HepG2 (cell line): Measurements from ENCODE around the gene GCNT2. TPM values are rescaled to one million over a fixed set of nuclear protein-coding genes. Genes with fewer than 3 reads are reported as not detected.

Experiments
- HNF1A ChIP-seq, 2 experiments: sonication (generic) in 1 of 2; formaldehyde crosslinking in 1 of 2; IDR thresholded peaks; 2 replicates each; pipeline versions ENCODE4 v1.4.0 to v1.6.1; 2016 to 2020; ENCODE audit warnings: borderline replicate concordance in 1 of 2, low read depth in 1 of 2, mild to moderate bottlenecking in 1 of 2, missing genetic modification reagents in 1 of 2
- ISL2 ChIP-seq: sonication (generic); formaldehyde crosslinking; IDR thresholded peaks from 2 replicates; pipeline ENCODE4 v1.5.0; 2020; ENCODE audit warnings: missing genetic modification reagents
- MTA3 ChIP-seq: sonication (generic); formaldehyde crosslinking; IDR thresholded peaks from 2 replicates; pipeline ENCODE4 v1.4.0; 2020; ENCODE audit warnings: missing genetic modification reagents
- NFE2L2 ChIP-seq: fragments of 150-350 bp; IDR thresholded peaks from 2 replicates; pipeline ENCODE4 v1.6.1; 2014; ENCODE audit warnings: low read length
- SALL1 ChIP-seq: sonication (generic); formaldehyde crosslinking; IDR thresholded peaks from 2 replicates; pipeline ENCODE4 v1.8.0; 2022; ENCODE audit warnings: mild to moderate bottlenecking, missing genetic modification reagents
- SATB2 ChIP-seq: sonication (generic); formaldehyde crosslinking; IDR thresholded peaks from 2 replicates; pipeline ENCODE4 v1.5.0; 2020; ENCODE audit warnings: missing genetic modification reagents
- SIX4 ChIP-seq: sonication (generic); formaldehyde crosslinking; IDR thresholded peaks from 2 replicates; pipeline ENCODE4 v1.4.0; 2020; ENCODE audit warnings: missing genetic modification reagents
- SP5 ChIP-seq: IDR thresholded peaks from 2 replicates; pipeline ENCODE4 v1.6.1; 2016; ENCODE audit warnings: low read depth, borderline replicate concordance
- TIGD3 ChIP-seq: sonication (generic); formaldehyde crosslinking; IDR thresholded peaks from 2 replicates; pipeline ENCODE4 v1.5.1; 2020; ENCODE audit warnings: mild to moderate bottlenecking, missing genetic modification reagents, borderline replicate concordance
- ZBTB49 ChIP-seq: sonication (generic); formaldehyde crosslinking; IDR thresholded peaks from 2 replicates; pipeline ENCODE4 v1.4.0; 2020; ENCODE audit warnings: missing genetic modification reagents, borderline replicate concordance
- ZNF138 ChIP-seq: sonication (generic); formaldehyde crosslinking; IDR thresholded peaks from 2 replicates; pipeline ENCODE4 v1.5.0; 2020; ENCODE audit warnings: mild to moderate bottlenecking, low read depth, missing genetic modification reagents
- ZNF674 ChIP-seq: sonication (generic); formaldehyde crosslinking; IDR thresholded peaks from 2 replicates; pipeline ENCODE4 v1.5.0; 2020; ENCODE audit warnings: low read depth, mild to moderate bottlenecking, missing genetic modification reagents
- ZNF747 ChIP-seq: sonication (generic); formaldehyde crosslinking; IDR thresholded peaks from 2 replicates; pipeline ENCODE4 v1.8.1; 2023; ENCODE audit warnings: missing genetic modification reagents, mild to moderate bottlenecking, borderline replicate concordance
- ZNF773 ChIP-seq: sonication (generic); formaldehyde crosslinking; IDR thresholded peaks from 2 replicates; pipeline ENCODE4 v1.4.0; 2020; ENCODE audit warnings: missing genetic modification reagents, borderline replicate concordance
- polyA plus RNA-seq, 8 experiments: library from polyadenylated mRNA; depleted of rRNA in 3 of 8; stranded (reverse) in 7 of 8; unstranded in 1 of 8; fragments of >200 nt; fragmentation: Illumina TruSeq in 4 of 8; extraction: Trizol in 4 of 8; gene quantifications; 2 replicates each; pipeline versions ENCODE4 v1.2.1 to v1.2.3, GENCODE V29; 2011 to 2016; ENCODE audit warnings: low read depth in 4 of 8, missing spikeins in 1 of 8, mixed read lengths in 1 of 8; ENCODE audit not compliant: insufficient read depth in 1 of 8
- total RNA-seq, 5 experiments: library from RNA; depleted of rRNA; stranded (reverse); fragments of >200 nt; fragmentation: Illumina TruSeq; extraction: Trizol; gene quantifications; 2 replicates each; pipeline ENCODE4 v1.2.3, GENCODE V29; 2016; ENCODE audit warnings: low read depth in 1 of 5
- TF ChIP-seq, protein P1 (sequence below): sonication (generic); formaldehyde crosslinking; IDR thresholded peaks from 2 replicates; pipeline ENCODE4 v1.5.1; 2020; ENCODE audit warnings: missing genetic modification reagents, mild to moderate bottlenecking, borderline replicate concordance
- TF ChIP-seq, protein P2 (sequence below): conservative IDR thresholded peaks from 2 replicates; pipeline ENCODE4 v1.6.1; 2018; ENCODE audit warnings: missing genetic modification reagents

Gene GCNT2
- total and polyA plus RNA-seq, 2 of the 13 experiments (the other 11 are each of a cell fraction or from before 2014, with no cell fraction given), result 11.8 to 31.9 TPM

GRCh38 chr6:10528158-10528981, 7.2 kb downstream of the GCNT2 start (continued):
- TF ChIP-seq ZBTB49 (CRISPR knock-in tag) (no peak), ZNF773 (CRISPR knock-in tag) (no peak), NFE2L2 (peak; percentile 89), SATB2 (CRISPR knock-in tag) (no peak), TIGD3 (CRISPR knock-in tag) (no peak), MTA3 (CRISPR knock-in tag) (no peak), SIX4 (no peak), ZNF747 (CRISPR knock-in tag) (peak; percentile 30; the same call in 1 of the 2 replicates), ZNF674 (no peak), ISL2 (CRISPR knock-in tag) (no peak; the same call in none of the 2 replicates), SALL1 (CRISPR knock-in tag) (peak; percentile 85), SP5 (CRISPR knock-in tag) (peak; percentile 82), ZNF138 (no peak), HNF1A (IDR thresholded peaks at IDR 0.05; ENCODE audit: low read depth) (0 out of 2 replicates have a peak, but pooled peaks have one; percentile 24), HNF1A (CRISPR knock-in tag; IDR thresholded peaks at IDR 0.05; ENCODE audit: borderline replicate concordance) (no peak)
- TF ChIP-seq, protein P1, sequence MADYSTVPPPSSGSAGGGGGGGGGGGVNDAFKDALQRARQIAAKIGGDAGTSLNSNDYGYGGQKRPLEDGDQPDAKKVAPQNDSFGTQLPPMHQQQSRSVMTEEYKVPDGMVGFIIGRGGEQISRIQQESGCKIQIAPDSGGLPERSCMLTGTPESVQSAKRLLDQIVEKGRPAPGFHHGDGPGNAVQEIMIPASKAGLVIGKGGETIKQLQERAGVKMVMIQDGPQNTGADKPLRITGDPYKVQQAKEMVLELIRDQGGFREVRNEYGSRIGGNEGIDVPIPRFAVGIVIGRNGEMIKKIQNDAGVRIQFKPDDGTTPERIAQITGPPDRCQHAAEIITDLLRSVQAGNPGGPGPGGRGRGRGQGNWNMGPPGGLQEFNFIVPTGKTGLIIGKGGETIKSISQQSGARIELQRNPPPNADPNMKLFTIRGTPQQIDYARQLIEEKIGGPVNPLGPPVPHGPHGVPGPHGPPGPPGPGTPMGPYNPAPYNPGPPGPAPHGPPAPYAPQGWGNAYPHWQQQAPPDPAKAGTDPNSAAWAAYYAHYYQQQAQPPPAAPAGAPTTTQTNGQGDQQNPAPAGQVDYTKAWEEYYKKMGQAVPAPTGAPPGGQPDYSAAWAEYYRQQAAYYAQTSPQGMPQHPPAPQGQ (CRISPR knock-in tag), result no peak
- TF ChIP-seq, protein P2, sequence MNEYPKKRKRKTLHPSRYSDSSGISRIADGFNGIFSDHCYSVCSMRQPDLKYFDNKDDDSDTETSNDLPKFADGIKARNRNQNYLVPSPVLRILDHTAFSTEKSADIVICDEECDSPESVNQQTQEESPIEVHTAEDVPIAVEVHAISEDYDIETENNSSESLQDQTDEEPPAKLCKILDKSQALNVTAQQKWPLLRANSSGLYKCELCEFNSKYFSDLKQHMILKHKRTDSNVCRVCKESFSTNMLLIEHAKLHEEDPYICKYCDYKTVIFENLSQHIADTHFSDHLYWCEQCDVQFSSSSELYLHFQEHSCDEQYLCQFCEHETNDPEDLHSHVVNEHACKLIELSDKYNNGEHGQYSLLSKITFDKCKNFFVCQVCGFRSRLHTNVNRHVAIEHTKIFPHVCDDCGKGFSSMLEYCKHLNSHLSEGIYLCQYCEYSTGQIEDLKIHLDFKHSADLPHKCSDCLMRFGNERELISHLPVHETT (CRISPR knock-in tag), result 0 out of 2 replicates have a peak, but pooled peaks have one; percentile 38
